ENCODE results near the gene PEAK1.

GRCh38 chr15:77386626-77387025 is 33.3 kb downstream of the PEAK1 start:
- TF ChIP-seq TOX (CRISPR knock-in tag; IDR thresholded peaks at IDR 0.05; ENCODE audit: borderline replicate concordance), result no peak
- no peak for TF ChIP-seq PATZ1 (CRISPR knock-in tag; IDR thresholded peaks at IDR 0.05; ENCODE audit: borderline replicate concordance)
- TF ChIP-seq TCF4 (CRISPR knock-in tag; IDR thresholded peaks at IDR 0.05; ENCODE audit: borderline replicate concordance), result no peak

Measured in SK-N-SH treated with all-trans-retinoic acid at 6 μM for 48 hours (cell line).